ENCODE measurements around the gene BRD7.

- TF ChIP-seq POLR2AphosphoS5 (IDR thresholded peaks at IDR 0.05; ENCODE audit: borderline replicate concordance, low read depth, low read length) (no peak), EZH2 (IDR thresholded peaks at IDR 0.05) (no peak), FOXP2 (optimal IDR thresholded peaks at IDR 0.05; ENCODE audit: control extremely low read depth, extremely low read length, insufficient read depth) (no peak)
Observed at GRCh38 chr16:50386139-50386538, 17.4 kb upstream of the BRD7 start.
